ENCODE results near the gene RAB6A.

The RAB6A gene

GRCh38 chr11:73652046-73652730 lies 108.7 kb downstream of the RAB6A start:
- peak; percentile 71 for DNase-seq

- DNase-seq: no peak
Measured at GRCh38 chr11:73651661-73652045, 109.2 kb downstream of the RAB6A start.

DNA sequence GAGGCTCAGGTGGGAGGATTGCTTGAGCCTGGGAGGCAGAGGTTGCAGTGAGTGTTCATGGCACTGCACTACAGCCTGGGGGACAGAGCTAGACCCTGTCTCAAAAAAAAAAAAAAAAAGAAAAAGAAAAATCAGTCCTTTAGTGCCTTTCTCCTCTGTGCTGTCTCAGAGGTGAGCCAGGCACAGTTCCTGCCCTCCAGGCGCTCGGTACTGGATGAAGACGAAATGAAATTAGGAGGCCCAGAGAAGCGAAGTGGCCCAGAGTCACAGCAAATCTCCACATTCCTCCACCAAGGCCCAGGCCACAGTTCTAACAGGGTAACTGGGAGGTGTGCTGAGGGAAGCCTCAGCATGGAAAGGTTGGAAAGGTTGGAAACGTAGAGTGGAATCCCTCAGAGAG lies 109.6 kb downstream of the RAB6A start:
- DNase-seq: no peak

GRCh38 chr11:73650400-73650799 lies 110.5 kb downstream of the RAB6A start:
- DNase-seq: no peak

DNA sequence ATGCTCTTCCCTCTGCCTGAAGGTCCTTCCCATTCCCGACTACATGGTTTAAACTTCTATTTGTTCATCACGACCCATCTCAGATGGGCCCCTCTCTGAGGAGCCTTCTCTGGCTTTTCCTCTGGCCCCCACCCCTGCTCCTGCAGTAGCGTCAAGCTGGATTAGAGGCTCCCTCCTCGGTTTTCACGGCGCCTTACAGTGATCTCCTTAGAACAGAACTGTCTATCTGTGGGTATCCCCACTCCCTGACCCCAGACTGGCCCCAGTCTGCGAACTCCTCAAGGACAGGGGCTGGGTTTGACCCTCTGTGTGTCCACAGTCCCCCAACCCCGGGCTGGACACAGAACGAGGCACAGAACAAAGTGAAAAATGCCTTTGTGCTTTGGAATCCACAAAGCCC lies 111.7 kb downstream of the RAB6A start:
- DNase-seq: no peak

DNA sequence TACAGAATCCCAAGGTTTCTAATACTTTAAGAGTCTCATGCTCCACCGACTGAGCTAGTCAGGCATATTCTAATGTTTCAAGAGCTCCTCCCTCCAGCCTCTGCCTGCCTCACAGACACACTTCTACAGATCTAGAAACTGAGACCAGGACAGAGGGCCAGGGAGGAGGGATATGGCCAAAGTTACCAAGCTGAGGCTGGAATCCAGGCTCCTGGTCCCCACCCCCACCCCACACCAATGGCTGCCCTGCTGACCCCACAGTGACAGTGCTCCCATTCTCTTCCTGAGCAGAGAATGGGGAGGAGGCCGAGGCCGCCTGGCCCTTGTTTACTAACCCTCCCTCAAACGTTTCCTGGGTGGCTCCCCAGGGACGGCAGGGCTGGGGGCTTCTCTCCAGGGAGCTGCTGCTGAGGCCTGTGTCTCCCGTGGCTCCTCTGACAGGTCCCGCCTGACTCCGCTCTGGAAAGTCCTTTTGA lies 112.3 kb downstream of the RAB6A start:
- no peak for DNase-seq

DNA sequence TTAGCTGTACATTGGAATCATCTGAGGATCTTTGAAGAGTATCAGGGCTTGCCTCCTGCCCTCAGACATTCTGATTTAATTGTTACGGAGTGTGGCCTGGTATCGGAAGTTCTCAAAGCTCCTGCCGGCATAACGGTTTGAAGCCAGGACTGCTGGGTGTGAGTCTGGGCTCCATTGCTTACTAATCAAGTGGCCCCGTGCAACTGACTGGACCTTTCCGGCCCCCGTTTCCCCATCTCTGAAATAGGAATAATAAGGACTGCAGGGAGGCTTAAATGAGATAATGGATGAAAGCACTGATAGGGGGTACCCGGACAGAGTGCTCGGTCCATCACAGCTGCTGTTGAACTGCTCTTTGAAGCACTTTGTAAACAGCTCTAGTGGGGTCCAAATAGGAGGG lies 112.8 kb downstream of the RAB6A start:
- DNase-seq: no peak

GRCh38 chr11:73647459-73648100 lies 113.3 kb downstream of the RAB6A start:
- peak; percentile 82 for DNase-seq

GRCh38 chr11:73645972-73646631 lies 114.8 kb downstream of the RAB6A start, which contains the start of gene PLEKHB1:
PLEKHB1 (plus strand) TSS chr11:73646581; CDS start chr11:73646609, 28 bp downstream.
- DNase-seq: no peak

- no peak for DNase-seq
Measured at GRCh38 chr11:73645121-73645969, 115.5 kb downstream of the RAB6A start.

DNA sequence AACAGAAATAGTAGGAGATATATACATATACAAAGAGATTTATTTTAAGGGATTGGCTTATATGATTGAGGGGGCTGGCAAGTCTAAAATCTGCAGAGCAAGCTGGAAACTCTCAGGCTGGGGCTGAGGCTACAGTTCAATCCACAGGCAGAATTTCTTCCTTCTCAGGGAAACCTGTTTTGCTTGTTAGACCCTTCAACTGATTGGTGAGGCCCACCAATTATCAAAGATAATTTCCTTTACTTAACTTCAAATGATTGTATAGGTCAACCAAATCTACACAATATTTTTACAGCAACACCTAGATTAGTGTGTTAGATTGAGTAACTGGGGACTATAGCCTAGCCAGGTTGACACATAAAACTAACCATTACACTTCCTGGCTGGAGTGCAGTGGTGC lies 119.2 kb downstream of the RAB6A start:
- DNase-seq: no peak

DNA sequence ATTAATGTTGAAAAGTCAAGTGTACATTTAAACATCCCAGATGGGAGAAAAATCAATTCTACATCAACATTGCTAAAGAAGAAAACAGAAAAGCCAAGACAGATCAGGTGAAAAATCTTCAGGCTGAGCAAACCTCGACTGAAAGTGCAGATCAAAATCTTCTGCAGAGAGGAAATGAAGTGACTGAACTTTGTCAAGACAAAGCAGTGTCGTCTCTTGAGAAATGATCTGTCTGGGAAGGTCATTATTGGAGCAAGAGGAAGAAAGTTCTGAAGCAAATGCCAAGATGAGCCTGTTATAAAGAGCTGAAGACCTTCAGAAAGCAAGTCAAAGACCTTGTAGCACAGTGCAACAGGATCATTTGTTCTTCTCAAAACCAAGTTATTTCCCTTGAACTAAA lies 120.3 kb downstream of the RAB6A start:
- no peak for DNase-seq

GRCh38 chr11:73637012-73637411 lies 123.9 kb downstream of the RAB6A start:
- DNase-seq: no peak

- DNase-seq: no peak
Measured at GRCh38 chr11:73636249-73636648, 124.6 kb downstream of the RAB6A start.

GRCh38 chr11:73635721-73636120 lies 125.2 kb downstream of the RAB6A start:
- DNase-seq: no peak

DNA sequence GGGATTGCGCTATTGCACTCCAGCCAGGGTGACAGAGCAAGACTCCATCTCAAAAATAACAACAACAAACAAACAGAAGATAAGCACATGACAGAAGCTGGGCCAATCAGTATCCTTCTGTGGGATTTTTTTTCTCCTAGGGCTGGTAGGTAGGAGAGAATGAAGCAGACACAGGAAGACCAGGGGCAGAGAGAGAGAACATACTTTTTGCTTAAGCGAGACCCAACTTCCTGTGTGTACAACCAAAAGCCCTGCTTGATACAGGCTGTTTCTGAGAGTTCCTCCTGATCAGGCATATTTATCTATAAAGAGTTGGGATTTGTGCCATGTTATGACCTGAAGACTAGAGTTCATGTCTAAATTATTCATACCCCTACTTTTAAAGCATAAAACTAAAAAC lies 126.9 kb downstream of the RAB6A start:
- DNase-seq: no peak

DNA sequence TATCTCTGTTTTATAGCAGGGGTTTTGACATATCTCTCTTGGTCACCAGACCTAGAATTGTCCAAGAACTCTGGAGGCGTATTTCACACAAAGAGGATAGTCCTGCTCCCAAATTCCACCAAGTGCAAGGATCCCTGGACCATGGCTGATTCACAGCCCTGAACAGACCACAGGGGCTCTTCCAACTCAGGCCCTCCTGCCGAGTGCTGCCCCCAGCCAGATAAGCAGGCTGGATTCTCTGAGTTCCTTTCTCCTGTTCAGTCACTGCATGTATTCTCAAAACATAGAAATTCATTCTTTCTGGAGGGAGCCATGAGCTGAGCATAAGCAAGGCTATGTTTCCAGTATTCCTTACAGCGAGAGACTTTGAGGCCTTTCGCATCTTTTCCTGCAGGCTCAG lies 127.9 kb downstream of the RAB6A start:
- DNase-seq: no peak

DNA sequence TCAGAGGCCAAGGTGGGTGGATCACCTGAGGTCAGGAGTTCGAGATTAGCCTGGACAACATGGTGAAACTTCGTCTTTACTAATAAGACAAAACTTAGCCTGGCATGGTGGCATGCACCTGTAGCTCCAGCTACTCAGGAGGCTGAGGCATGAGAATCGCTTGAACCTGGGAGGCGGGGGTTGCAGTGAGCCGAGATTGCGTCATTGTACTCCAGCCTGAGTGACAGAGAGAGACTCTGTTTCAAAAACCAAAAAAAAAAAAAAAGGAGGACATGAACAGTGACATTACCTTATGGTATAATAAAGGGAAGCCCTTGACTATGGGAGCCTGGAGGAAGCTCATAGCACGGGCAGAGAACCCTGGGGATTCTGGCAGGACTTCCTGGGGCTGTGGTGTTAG lies 131.0 kb downstream of the RAB6A start:
- DNase-seq: no peak

DNA sequence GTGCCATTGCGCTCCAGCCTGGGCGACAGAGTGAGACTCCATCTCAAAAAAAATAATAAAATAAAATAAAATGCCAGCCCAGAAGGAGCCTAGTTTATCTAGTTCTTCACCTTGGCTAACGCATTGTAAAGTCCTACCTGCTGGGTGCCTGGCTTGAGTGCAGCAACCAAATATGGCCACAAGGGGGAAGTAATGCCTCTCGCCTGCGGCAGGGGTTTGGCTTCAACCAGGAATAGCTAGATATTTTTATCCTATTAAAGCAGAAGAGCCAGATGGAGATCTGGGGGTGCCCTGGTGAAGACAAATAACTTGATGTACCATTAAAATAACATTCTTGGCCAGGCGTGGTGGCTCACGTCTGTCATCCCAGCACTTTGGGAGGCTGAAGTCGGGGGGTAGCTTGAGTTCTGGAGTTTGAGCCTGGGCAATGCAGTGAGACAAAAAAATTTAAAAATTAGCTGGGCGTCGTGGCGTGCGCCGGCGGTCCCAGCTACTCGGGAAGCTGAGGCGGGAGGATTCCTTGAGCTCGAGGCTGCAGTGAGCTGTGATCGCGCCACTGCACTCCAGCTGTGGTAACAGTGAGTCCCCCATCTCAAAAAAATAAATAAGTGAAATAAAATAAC lies 135.1 kb downstream of the RAB6A start:
- peak; percentile 70 for DNase-seq

Measured in left hindlimb (tissue), 1 donor.